ENCODE results near the gene HOXC4. TPM values are rescaled to one million over a fixed set of nuclear protein-coding genes. Genes with fewer than 3 reads are reported as not detected.
A peak's percentile ranks its signal among the peaks of the same experiment; 100 is the strongest.
"Not testable (repeated sequence)": the region's sequence is repeated elsewhere in the genome, so short reads cannot be mapped to it uniquely, and the experiment has no call there.

Gene HOXC4
- total and polyA plus RNA-seq, 12 donors: 0.03 to 0.22 (median 0.21) TPM; not detected in 8

DNA sequence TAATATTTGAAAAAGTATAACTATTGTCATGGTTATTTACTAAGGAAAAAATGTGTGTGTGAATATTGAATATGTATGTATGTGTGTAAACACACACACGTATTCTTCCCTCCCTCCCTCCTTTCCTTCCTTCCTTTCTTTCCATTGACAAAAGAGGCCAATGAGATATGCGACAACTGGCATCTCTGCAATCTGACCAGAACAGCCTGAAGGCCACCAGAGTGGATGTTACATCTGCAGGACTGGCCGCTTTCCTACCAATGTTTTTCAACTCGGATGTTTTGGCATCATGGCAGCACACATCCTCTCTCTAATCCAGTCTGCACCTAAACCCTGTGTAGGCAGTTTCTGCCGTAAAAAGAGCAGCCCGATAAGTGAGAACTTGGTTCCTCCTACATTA, 20.7 kb downstream of the HOXC4 start:
- H3K27me3 ChIP-seq: peaks cover 0 to 100% (median 96%) of the 10 kb centered on the region in 7 donors
- no peaks in the 10 kb centered on the region for H3K4me1 ChIP-seq
- intact Hi-C loops (cut with DNase I): no loop called here
- H3K27ac ChIP-seq: no peak overlapping the region
- 65 to 66% methylated on average over 6 of the region's 6 CpGs for WGBS, 2 donors
- H3K9me3 ChIP-seq: no peaks in the 10 kb centered on the region
- no peak for DNase-seq
- no peaks in the 10 kb centered on the region for H3K36me3 ChIP-seq
- no peak overlapping the region for H3K4me3 ChIP-seq
- no peak for ATAC-seq
- TF ChIP-seq, protein P1, sequence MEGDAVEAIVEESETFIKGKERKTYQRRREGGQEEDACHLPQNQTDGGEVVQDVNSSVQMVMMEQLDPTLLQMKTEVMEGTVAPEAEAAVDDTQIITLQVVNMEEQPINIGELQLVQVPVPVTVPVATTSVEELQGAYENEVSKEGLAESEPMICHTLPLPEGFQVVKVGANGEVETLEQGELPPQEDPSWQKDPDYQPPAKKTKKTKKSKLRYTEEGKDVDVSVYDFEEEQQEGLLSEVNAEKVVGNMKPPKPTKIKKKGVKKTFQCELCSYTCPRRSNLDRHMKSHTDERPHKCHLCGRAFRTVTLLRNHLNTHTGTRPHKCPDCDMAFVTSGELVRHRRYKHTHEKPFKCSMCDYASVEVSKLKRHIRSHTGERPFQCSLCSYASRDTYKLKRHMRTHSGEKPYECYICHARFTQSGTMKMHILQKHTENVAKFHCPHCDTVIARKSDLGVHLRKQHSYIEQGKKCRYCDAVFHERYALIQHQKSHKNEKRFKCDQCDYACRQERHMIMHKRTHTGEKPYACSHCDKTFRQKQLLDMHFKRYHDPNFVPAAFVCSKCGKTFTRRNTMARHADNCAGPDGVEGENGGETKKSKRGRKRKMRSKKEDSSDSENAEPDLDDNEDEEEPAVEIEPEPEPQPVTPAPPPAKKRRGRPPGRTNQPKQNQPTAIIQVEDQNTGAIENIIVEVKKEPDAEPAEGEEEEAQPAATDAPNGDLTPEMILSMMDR (IDR thresholded peaks at IDR 0.05): no peak

DNA sequence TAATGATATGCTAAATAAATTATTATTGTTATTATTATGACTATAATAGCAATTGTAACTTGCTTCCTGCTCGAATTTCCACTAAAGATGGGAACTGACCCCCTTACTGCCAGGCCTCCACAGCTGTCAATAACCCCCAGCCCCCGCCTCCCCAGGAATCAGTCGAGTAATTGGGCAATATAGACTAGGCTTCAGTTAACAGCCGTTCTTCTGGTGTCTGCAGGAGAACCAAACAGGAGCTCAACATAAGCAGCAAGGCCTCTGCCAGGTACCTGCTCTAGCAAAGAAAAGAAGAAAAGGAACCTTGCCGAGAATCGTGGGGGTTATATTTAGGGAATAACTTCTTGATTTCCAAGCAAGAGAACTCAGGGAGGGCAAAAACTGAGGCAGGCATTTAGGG, 21.8 kb downstream of the HOXC4 start:
- Histone ChIP-seq H3K27ac (no peak overlapping the region), H3K36me3 (no peaks in the 10 kb centered on the region), H3K9me3 (no peaks in the 10 kb centered on the region), H3K27me3 (peaks cover 0 to 99% (median 96%) of the 10 kb centered on the region in 7 donors), H3K4me3 (no peak overlapping the region), H3K4me1 (no peaks in the 10 kb centered on the region)
- intact Hi-C loops (cut with DNase I): no loop called here
- DNase-seq: no peak
- TF ChIP-seq, protein P1 (IDR thresholded peaks at IDR 0.05): no peak
- WGBS, 2 donors: 21 to 37% methylated on average over 6 of the region's 6 CpGs
- no peak for ATAC-seq

GRCh38 chr12:54075974-54076373, 22.3 kb downstream of the HOXC4 start:
- peaks cover 0 to 97% (median 92%) of the 10 kb centered on the region in 7 donors for H3K27me3 ChIP-seq
- H3K36me3 ChIP-seq: no peaks in the 10 kb centered on the region
- no peaks in the 10 kb centered on the region for H3K4me1 ChIP-seq
- DNase-seq (no peak), ATAC-seq (no peak)
- H3K9me3 ChIP-seq: no peaks in the 10 kb centered on the region
- intact Hi-C loops (cut with DNase I): no loop called here
- H3K27ac ChIP-seq: no peak overlapping the region
- TF ChIP-seq, protein P1 (IDR thresholded peaks at IDR 0.05): no peak
- H3K4me3 ChIP-seq: no peak overlapping the region

DNA sequence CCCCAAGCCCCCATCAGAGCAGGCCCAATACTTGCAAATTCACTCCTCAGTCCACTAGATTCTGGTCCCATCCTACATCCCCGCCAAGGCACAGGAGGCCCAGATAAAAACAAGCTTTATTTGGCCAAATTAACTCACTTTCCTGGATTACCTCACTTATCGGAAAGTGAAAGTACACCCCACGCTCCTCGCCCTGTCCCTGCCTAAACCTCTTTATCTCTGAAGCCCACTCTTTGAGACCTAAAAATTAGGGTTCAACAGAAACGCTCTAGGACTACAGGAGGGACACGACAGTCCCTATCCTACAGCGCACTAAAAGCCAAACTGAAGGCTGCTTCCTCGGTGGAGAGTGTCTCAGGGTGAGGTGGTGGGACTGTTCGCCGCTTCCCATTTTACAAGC, 24.2 kb downstream of the HOXC4 start:
- 31 to 35% methylated on average over 10 of the region's 10 CpGs for WGBS, 2 donors
- H3K4me3 ChIP-seq; ATAC-seq; H3K9me3 ChIP-seq; DNase-seq; H3K36me3 ChIP-seq; H3K4me1 ChIP-seq; H3K27ac ChIP-seq; intact Hi-C loops (cut with DNase I): not testable (repeated sequence)
- H3K27me3 ChIP-seq: peaks cover 0 to 96% (median 87%) of the 10 kb centered on the region in 7 donors

DNA sequence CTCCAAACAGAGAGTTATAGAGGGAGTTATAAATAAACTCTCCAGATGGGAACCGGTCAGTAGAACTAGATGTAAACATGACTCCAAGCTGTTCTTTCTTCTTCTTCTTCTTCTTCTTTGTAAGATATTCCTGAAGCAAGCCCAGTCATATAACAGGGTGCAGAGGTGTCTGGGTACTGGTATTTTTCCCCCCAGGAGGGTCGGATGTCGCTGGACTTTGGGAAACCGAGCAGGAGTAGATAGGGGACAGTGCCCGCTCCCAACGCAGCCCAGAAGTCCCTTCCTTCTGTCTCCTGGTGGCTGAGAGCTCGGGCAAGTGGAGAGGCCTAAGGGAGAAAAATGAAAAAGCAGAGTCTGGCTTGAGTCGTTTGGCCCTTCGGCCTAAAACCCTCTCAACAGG, 25.5 kb downstream of the HOXC4 start:
- intact Hi-C loops (cut with DNase I); H3K4me1 ChIP-seq; ATAC-seq; H3K27ac ChIP-seq; H3K36me3 ChIP-seq; H3K4me3 ChIP-seq; DNase-seq; H3K9me3 ChIP-seq: not testable (repeated sequence)
- peaks cover 0 to 96% (median 83%) of the 10 kb centered on the region in 7 donors for H3K27me3 ChIP-seq
- 26 to 37% methylated on average over 9 of the region's 9 CpGs for WGBS, 2 donors

DNA sequence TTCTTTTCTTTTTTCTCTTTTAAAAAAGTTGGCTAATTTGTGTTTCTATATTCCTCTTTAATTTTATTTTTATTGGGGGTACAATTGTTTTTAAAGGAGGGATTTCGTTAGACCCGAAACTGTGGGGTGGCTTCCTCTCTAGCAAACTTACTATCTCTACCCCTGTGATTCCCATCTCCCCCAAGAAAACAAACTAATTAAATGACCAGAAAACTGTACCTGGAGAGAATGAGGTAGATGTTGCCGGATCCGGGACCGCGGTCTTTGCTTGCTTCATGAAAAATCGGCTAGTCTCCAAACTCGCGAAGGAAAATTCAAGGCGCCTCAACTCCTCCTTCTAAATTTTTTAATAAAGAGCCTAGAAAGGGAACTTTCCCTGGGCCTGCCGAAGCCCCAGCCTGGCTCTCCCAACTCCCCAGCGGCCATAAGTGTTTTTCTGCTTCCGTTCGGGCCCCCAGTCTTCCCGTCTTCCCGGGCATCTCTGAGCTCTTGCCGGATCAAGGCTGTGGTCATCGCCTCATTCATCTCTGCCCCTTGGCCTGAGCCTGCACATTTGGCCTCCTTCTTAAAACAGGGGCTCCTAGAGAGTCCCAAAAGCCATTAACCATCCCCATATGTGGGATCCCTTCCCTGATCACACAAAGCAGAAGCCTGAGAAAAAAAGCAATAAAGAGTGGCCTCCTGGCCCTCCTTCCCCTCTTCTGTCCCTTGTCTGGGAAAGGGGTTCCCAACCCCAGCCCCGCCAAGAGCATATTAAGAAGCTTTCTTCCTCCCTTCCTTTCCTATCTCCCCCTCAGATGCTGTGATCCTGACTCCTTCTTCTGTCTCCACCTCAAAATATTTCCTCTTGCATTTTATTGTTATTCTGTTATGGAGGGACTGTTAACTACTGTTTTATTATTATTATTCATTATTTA, 26.6 kb downstream of the HOXC4 start:
- DNase-seq; intact Hi-C loops (cut with DNase I); H3K9me3 ChIP-seq; H3K4me1 ChIP-seq; H3K4me3 ChIP-seq; H3K27ac ChIP-seq; ATAC-seq; H3K36me3 ChIP-seq: not testable (repeated sequence)
- peaks cover 0 to 96% (median 86%) of the 10 kb centered on the region in 7 donors for H3K27me3 ChIP-seq
- WGBS, 2 donors: 24 to 39% methylated on average over 19 of the region's 19 CpGs

- DNase-seq; H3K27ac ChIP-seq; H3K9me3 ChIP-seq; H3K36me3 ChIP-seq; H3K4me1 ChIP-seq; intact Hi-C loops (cut with DNase I); ATAC-seq: not testable (repeated sequence)
- H3K27me3 ChIP-seq: peaks cover 0 to 95% (median 83%) of the 10 kb centered on the region in 7 donors
- H3K4me3 ChIP-seq: peak overlapping the region in 1 of 10 donors; percentile 32
- 29 to 30% methylated on average over 14 to 15 of the region's 16 CpGs for WGBS, 2 donors
Observed at GRCh38 chr12:54081053-54081514, 27.4 kb downstream of the HOXC4 start.

GRCh38 chr12:54081581-54082396, 28.2 kb downstream of the HOXC4 start:
- H3K36me3 ChIP-seq; intact Hi-C loops (cut with DNase I); H3K4me1 ChIP-seq; H3K9me3 ChIP-seq; ATAC-seq; DNase-seq: not testable (repeated sequence)
- WGBS, 2 donors: 9 to 17% methylated on average over 35 of the region's 35 CpGs
- peak overlapping the region in 1 of 10 donors; percentile 53 for H3K27ac ChIP-seq
- peaks cover 0 to 95% (median 83%) of the 10 kb centered on the region in 7 donors for H3K27me3 ChIP-seq
- H3K4me3 ChIP-seq: peak overlapping the region in 3 of 10 donors; percentile 8 to 32 (median 10)
